Activated T-helper 1 cell treated with Interleukin-2 at 50 U/mL for 16 hours (primary cell): ENCODE results near the gene SMIM21.

Experiments
- DNase-seq: peaks from one replicate; pipeline ENCODE4 v3.0.0-alpha.2; 2020; ENCODE audit warnings: low read depth

The SMIM21 gene

DNA sequence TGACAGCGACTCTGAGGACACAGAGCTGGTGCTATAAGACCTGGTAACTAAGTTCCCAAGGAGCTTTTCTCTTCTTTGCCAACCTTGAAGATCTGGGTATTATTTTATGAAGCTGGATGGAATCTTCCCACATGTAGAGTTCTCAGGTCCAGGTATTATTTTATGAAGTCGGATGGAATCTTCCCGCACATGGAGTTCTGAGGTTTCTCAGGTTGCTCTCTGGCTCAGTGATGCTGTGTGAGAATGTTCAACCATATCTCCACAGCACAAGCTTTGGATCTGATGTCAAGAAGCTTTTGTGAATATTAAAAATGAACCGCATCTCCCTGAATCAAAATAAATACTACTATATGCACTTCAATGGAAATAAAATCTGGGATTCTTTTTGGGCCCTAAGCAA, at the start of gene SMIM21:
TSS of gene SMIM21 (minus strand) at position 101 of the 400 bp plus-strand sequence. CDS start 140 bp downstream, outside the sequence.
- DNase-seq, result no peak

- DNase-seq, result no peak
Observed at GRCh38 chr18:75475228-75475627, 47.7 kb upstream of the SMIM21 start.

DNA sequence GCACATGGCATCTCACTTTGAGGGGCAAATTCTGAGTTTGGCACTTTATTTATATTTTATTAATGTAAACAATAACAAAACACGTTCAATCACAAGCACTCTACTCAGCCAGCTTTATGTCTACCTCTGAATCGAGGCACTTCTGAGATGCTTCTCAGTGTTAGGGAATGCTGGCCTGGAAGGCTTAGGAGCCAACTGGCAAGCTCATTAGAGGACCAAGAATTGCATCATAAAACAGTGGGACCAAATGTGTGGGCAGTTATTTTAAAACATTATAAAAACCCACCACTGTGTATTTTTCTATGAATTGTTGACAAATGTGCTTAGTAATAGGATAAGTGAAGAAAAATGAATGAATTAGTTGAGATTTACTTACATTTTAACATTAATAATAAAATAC, 46.8 kb upstream of the SMIM21 start:
- no peak for DNase-seq

- no peak for DNase-seq
Observed at GRCh38 chr18:75473316-75473715, 45.8 kb upstream of the SMIM21 start.

- no peak for DNase-seq
Observed at GRCh38 chr18:75472906-75473305, 45.4 kb upstream of the SMIM21 start.

DNA sequence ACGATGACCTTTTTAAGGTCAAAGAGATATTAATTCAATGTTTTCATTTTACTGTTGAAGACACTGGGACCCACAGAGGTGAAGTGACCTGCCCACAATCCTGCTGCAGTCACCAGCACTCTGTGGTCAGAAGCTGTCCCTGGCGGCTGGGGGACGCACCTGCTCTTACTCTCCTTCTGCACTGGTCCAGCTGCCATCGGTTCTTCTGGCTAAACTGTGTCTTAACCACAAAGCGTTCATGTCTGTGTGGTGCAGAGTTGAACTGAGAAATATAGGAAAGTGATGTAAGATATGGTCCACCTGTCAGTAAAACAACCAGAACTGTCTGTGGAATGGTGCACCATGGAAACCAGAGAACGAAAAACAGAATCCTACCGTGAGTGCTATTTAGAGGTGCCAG, 44.9 kb upstream of the SMIM21 start:
- DNase-seq, result no peak

- no peak for DNase-seq
Observed at GRCh38 chr18:75471850-75472249, 44.3 kb upstream of the SMIM21 start.

- DNase-seq, result no peak
Observed at GRCh38 chr18:75467851-75468250, 40.3 kb upstream of the SMIM21 start.

DNA sequence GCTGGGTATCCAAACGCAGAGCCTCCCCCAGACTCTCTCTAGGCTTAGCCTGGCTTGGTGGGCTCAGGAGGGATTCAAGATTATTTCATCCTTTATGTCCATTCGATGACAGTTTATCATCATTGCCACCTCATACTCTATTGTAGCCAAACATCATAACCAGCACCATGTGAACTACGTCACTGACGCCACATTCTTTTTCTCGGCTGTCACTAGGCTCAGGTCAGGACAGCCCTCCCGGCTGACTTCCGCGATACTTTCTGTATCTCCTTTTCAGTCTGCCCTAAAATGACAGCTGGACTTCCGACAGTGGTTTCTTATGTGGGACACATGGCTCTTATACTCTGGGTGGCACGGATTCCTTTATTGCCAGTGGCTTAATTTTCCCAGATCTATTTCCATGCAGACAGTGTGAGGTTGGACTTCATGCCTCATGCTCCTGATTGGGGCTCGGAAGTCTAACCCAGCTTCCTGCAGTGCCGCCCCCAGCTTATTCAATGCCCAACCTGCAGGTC, 39.8 kb upstream of the SMIM21 start:
- DNase-seq, result no peak

GRCh38 chr18:75464356-75464755, 36.9 kb upstream of the SMIM21 start:
- DNase-seq, result no peak

GRCh38 chr18:75462178-75462832, 34.8 kb upstream of the SMIM21 start:
- no peak for DNase-seq

- no peak for DNase-seq
Observed at GRCh38 chr18:75456199-75456631, 28.7 kb upstream of the SMIM21 start.

- DNase-seq, result no peak
Observed at GRCh38 chr18:75455249-75456198, 28.0 kb upstream of the SMIM21 start.

- DNase-seq, result no peak
Observed at GRCh38 chr18:75454022-75454795, 26.7 kb upstream of the SMIM21 start.

DNA sequence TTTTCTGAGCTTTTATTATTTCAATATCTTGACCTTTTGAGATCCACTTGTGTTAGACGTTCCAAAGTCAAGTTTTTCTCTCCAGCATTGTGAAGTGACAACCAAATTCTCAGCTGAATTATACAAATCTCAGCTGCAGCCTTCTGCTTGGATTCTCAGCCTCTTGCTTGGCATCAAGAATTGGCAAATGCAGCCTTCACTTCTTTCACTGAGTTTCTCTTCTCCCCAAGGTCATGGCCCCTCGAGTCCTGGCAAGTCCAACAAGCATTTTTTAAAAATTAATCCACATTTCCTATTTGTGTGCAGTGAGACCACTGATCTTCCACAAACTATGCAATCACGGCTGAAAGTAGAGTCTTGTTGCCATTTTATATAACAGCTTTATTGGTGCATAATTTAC, 23.4 kb upstream of the SMIM21 start:
- DNase-seq, result no peak

GRCh38 chr18:75441896-75442295, 14.4 kb upstream of the SMIM21 start:
- no peak for DNase-seq

GRCh38 chr18:75439348-75439747, 11.8 kb upstream of the SMIM21 start:
- no peak for DNase-seq

DNA sequence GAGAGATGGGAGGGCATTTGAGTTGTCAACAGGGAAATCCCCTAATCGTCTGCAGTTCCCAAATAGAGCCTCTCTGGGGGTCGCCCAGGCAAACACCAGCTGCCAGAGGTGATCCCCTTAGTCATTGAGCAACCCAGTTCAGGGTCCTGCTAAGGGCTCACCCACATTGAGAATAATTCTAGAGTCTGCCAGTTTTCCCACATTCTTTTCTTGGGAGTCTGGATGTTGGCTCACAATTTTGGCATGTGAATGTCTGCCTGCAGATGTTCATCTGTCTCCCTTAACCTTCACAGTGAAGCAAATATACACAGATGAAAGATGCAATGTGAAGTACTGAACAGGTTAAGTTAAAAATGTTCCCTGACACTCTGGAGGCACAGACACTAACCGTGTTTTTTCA, 11.4 kb upstream of the SMIM21 start:
- DNase-seq, result no peak

DNA sequence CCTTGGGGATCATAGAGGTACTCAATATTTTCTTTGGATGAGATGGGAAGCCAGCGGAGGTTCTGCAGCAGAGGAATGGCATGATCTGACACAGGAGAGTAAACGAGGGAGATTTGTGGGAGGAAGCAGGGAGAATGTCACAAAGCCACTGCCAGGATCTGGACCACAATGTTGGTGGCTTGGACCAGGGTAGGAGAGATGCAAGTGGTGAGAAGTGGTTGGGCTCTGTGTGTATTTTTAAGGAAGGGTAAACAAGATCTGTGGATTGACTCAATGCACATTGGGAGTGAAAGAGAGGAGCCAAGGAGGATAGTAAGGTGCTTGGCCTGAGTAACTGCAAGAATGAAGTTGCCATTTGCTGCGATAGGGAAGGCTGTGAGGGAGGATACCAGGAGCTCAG, 10.5 kb upstream of the SMIM21 start:
- DNase-seq, result no peak

GRCh38 chr18:75433098-75433497, 5.6 kb upstream of the SMIM21 start:
- no peak for DNase-seq

- DNase-seq, result no peak
Observed at GRCh38 chr18:75429975-75430374, 2.5 kb upstream of the SMIM21 start.

GRCh38 chr18:75428490-75428889, 987 bp upstream of the SMIM21 start:
- no peak for DNase-seq
